K562 (cell line): ENCODE results near the gene SLC5A5. TPM values are rescaled to one million over a fixed set of nuclear protein-coding genes. Genes with fewer than 3 reads are reported as not detected.

Source experiments
- ATAC-seq: fragments of 200-7000 bp; cut with Tn5 transposase; 3 replicates; pipeline ENCODE4 v1.9.1; 2020; ENCODE audit warnings: moderate library complexity
- BruUV-seq: library from RNA; stranded (reverse); fragments of 400-500 nt; replicated peaks from 2 replicates; lab custom pipeline; 2021; lab: Mats Ljungman, UMichigan
- CTCF ChIA-PET: fragments of 300-600 bp; formaldehyde crosslinking; extraction: SDS; loops from one replicate; lab custom pipeline; 2021; ENCODE audit warnings: low intra/inter-chr PET ratio; lab: Yijun Ruan, JAX
- POLR2A ChIA-PET: fragments of 300-600, 350-650 bp; sonication (Branson Sonifier 250); formaldehyde crosslinking; extraction: SDS; loops from one replicate; lab custom pipeline; 2021; ENCODE audit warnings: antibody characterized with exemption, inconsistent platforms; lab: Yijun Ruan, JAX
- DNase-seq, 4 experiments: peaks; one replicate each; pipeline versions ENCODE4 v3.0.0 to v3.0.0-alpha.2; 2011 to 2018; ENCODE audit warnings: low spot score in 3 of 4, mixed read lengths in 3 of 4; ENCODE audit errors: extremely low read depth in 1 of 4
- FAIRE-seq: peaks from 2 replicates; lab custom pipeline; 2011; peaks lifted over from hg19 to GRCh38; lab: Jason Lieb, UNC
- H2AFZ ChIP-seq: 2 replicates; pipeline ENCODE4 v1.6.0; 2011; ENCODE audit warnings: low read depth, low read length, control low read depth, inconsistent platforms
- H3K27ac ChIP-seq: fragments of 200-600 bp; 3 replicates; pipeline ENCODE4 v1.8.0; 2011; ENCODE audit warnings: low read depth, mild to moderate bottlenecking, control low read depth, inconsistent platforms, low read length, moderate library complexity, mixed read lengths; ENCODE audit errors: extremely low read depth
- H3K27me3 ChIP-seq, 2 experiments: fragments of 300-600 bp in 1 of 2; 2 replicates in 1 of 2; 3 replicates in 1 of 2; pipeline versions ENCODE4 v1.6.0 to v1.8.0; 2011; ENCODE audit warnings: inconsistent platforms in 2 of 2, low read length in 2 of 2, mild to moderate bottlenecking in 1 of 2, mixed read lengths in 1 of 2, moderate library complexity in 1 of 2; ENCODE audit not compliant: control insufficient read depth in 2 of 2, insufficient read depth in 2 of 2
- H3K36me3 ChIP-seq: fragments of 300-600 bp; 3 replicates; pipeline ENCODE4 v1.8.0; 2011; ENCODE audit warnings: mild to moderate bottlenecking, low read length, inconsistent platforms; ENCODE audit not compliant: control insufficient read depth, insufficient read depth
- H3K4me1 ChIP-seq, 2 experiments: fragments of 200-600 bp in 1 of 2; replicated peaks in 1 of 2; 2 replicates in 1 of 2; 3 replicates in 1 of 2; pipeline versions ENCODE4 v1.5.1 to v1.8.0; 2011; ENCODE audit warnings: inconsistent platforms in 2 of 2, low read length in 2 of 2, mild to moderate bottlenecking in 1 of 2, mixed read lengths in 1 of 2, moderate library complexity in 1 of 2; ENCODE audit not compliant: control insufficient read depth in 2 of 2, insufficient read depth in 2 of 2
- H3K4me2 ChIP-seq: 2 replicates; pipeline ENCODE4 v1.6.1; 2011; ENCODE audit warnings: low read length, control low read depth, inconsistent platforms, mixed read lengths; ENCODE audit not compliant: insufficient read depth
- H3K4me3 ChIP-seq: fragments of 200-600 bp; sonication (generic), shearing (Covaris generic); 2 replicates; pipeline ENCODE4 v1.5.1; 2016; ENCODE audit warnings: control low read depth, inconsistent platforms
- H3K79me2 ChIP-seq: fragments of 200-600 bp; 3 replicates; pipeline ENCODE4 v1.8.0; 2011; ENCODE audit warnings: low read length, inconsistent platforms; ENCODE audit not compliant: control insufficient read depth, insufficient read depth
- H3K9ac ChIP-seq, 2 experiments: 2 replicates each; pipeline versions ENCODE4 v1.6.0 to v1.6.1; 2011; ENCODE audit warnings: low read depth in 2 of 2, low read length in 2 of 2, control low read depth in 1 of 2, inconsistent platforms in 1 of 2, mild to moderate bottlenecking in 1 of 2, mixed read lengths in 1 of 2; ENCODE audit not compliant: insufficient read depth in 1 of 2
- H3K9me1 ChIP-seq: one replicate; pipeline ENCODE4 v1.6.0; 2011; ENCODE audit warnings: inconsistent platforms, mild to moderate bottlenecking, low read length, moderate library complexity; ENCODE audit not compliant: control insufficient read depth, insufficient read depth
- H3K9me3 ChIP-seq: replicated peaks from 2 replicates; pipeline ENCODE4 v1.5.1; 2011; ENCODE audit warnings: low read depth, low read length, inconsistent platforms; ENCODE audit not compliant: control insufficient read depth, insufficient read depth
- H4K20me1 ChIP-seq: replicated peaks from 2 replicates; pipeline ENCODE4 v1.6.1; 2011; ENCODE audit warnings: low read length, inconsistent platforms, mixed read lengths; ENCODE audit not compliant: control insufficient read depth, insufficient read depth
- BCOR ChIP-seq: fragments of 450-650 bp; IDR thresholded peaks from 2 replicates; pipeline ENCODE4 v1.6.1; 2016
- BRCA1 ChIP-seq, 2 experiments: fragments of 450-650 bp in 1 of 2; sonication (generic) in 1 of 2; formaldehyde crosslinking in 1 of 2; IDR thresholded peaks; 2 replicates each; pipeline versions ENCODE4 v1.5.0 to v1.6.1; 2017 to 2020; ENCODE audit warnings: mild to moderate bottlenecking in 1 of 2, missing genetic modification reagents in 1 of 2
- GABPB1 ChIP-seq: sonication (generic); formaldehyde crosslinking; IDR thresholded peaks from 2 replicates; pipeline ENCODE4 v1.8.0; 2022; ENCODE audit warnings: mild to moderate bottlenecking, missing genetic modification reagents
- HLTF ChIP-seq: fragments of 450-650 bp; IDR thresholded peaks from 2 replicates; pipeline ENCODE4 v1.6.1; 2016
- IFI16 ChIP-seq: fragments of 250-450 bp; sonication (Bioruptor Pico); IDR thresholded peaks from 2 replicates; pipeline ENCODE4 v2.1.2; 2022; ENCODE audit warnings: mild to moderate bottlenecking, inconsistent platforms
- KDM1A ChIP-seq, 2 experiments: fragments of 450-650 bp; IDR thresholded peaks; 2 replicates each; pipeline ENCODE4 v1.6.1; 2016; ENCODE audit warnings: mild to moderate bottlenecking in 2 of 2
- KDM5B ChIP-seq: fragments of 200-600 bp; sonication (generic); IDR thresholded peaks from 2 replicates; pipeline ENCODE4 v1.6.1; 2012; ENCODE audit warnings: low read depth, mild to moderate bottlenecking, moderate library complexity, low read length, control low read depth, inconsistent platforms; ENCODE audit not compliant: insufficient replicate concordance
- MAFF ChIP-seq: IDR thresholded peaks from 2 replicates; pipeline ENCODE4 v1.6.1; 2012; ENCODE audit warnings: low read length, improper control_type of control experiment
- NCOR1 ChIP-seq: fragments of 450-650 bp; IDR thresholded peaks from 2 replicates; pipeline ENCODE4 v1.6.1; 2016; ENCODE audit warnings: mild to moderate bottlenecking, moderate library complexity
- POLR2AphosphoS5 ChIP-seq: IDR thresholded peaks from 2 replicates; pipeline ENCODE4 v1.6.1; 2011; ENCODE audit warnings: mild to moderate bottlenecking, low read depth, low read length, moderate library complexity; ENCODE audit not compliant: control insufficient read depth, insufficient read depth
- PTBP1 ChIP-seq: fragments of 200-400 bp; formaldehyde crosslinking; IDR thresholded peaks from 2 replicates; pipeline ENCODE4 v1.6.1; 2017; ENCODE audit warnings: low read depth, low read length
- RBM25 ChIP-seq: fragments of 200-400 bp; formaldehyde crosslinking; IDR thresholded peaks from 2 replicates; pipeline ENCODE4 v1.6.1; 2018; ENCODE audit warnings: low read length, low read depth, moderate library complexity; ENCODE audit not compliant: severe bottlenecking
- SMARCA5 ChIP-seq: fragments of 450-650 bp; IDR thresholded peaks from 2 replicates; pipeline ENCODE4 v1.6.1; 2016
- SMARCE1 ChIP-seq: fragments of 450-650 bp; IDR thresholded peaks from 2 replicates; pipeline ENCODE4 v1.7.1; 2016; ENCODE audit warnings: mild to moderate bottlenecking
- SRSF7 ChIP-seq: fragments of 200-400 bp; formaldehyde crosslinking; optimal IDR thresholded peaks from 2 replicates; pipeline ENCODE3; 2017; ENCODE audit warnings: mild to moderate bottlenecking, low read depth, low read length
- ZEB2 ChIP-seq: fragments of 450-650 bp; IDR thresholded peaks from 2 replicates; pipeline ENCODE4 v1.6.1; 2016
- ZKSCAN1 ChIP-seq: fragments of 150-350 bp; IDR thresholded peaks from 2 replicates; pipeline ENCODE4 v1.6.1; 2016; ENCODE audit warnings: low read depth, low read length
- ZNF431 ChIP-seq: sonication (generic); formaldehyde crosslinking; IDR thresholded peaks from 2 replicates; pipeline ENCODE4 v1.8.0; 2022; ENCODE audit warnings: mild to moderate bottlenecking, missing genetic modification reagents
- in situ Hi-C: fragments of 300-500 bp; cut with MboI; formaldehyde crosslinking; loops from 4 replicates; pipeline ENCODE4 v1.15.0; 2018; ENCODE audit warnings: inconsistent platforms, mixed read lengths
- intact Hi-C: fragments of 100-400 bp; cut with micrococcal nuclease; formaldehyde crosslinking; loops from 2 replicates; pipeline ENCODE4 v1.14.2; 2022
- polyA plus RNA-seq, 8 experiments: library from polyadenylated mRNA; depleted of rRNA in 4 of 8; stranded (reverse) in 5 of 8; unstranded in 3 of 8; fragments of >200 nt; fragmentation: Nextera tagmentation in 2 of 8; fragmentation: Illumina TruSeq in 1 of 8; extraction: Ambion mirVana in 2 of 8; extraction: Trizol in 1 of 8; gene quantifications; 2 replicates each; pipeline versions ENCODE4 v1.2.1 to v1.2.3, GENCODE V29; 2011 to 2014; ENCODE audit warnings: inconsistent platforms in 1 of 8, missing spikeins in 1 of 8
- total RNA-seq, 7 experiments: library from RNA; depleted of rRNA in 6 of 7; stranded (reverse); fragments of >200 nt in 6 of 7; fragmentation: Illumina TruSeq in 2 of 7; extraction: Trizol in 2 of 7; gene quantifications; 2 replicates each; pipeline versions ENCODE4 v1.2.1 to v1.2.3, GENCODE V29; 2011 to 2021; ENCODE audit warnings: low replicate concordance in 1 of 7
- TF ChIP-seq, protein P1 (sequence below): sonication (generic); formaldehyde crosslinking; IDR thresholded peaks from 2 replicates; pipeline ENCODE4 v1.8.0; 2023; ENCODE audit warnings: mild to moderate bottlenecking, missing genetic modification reagents
- TF ChIP-seq, protein P2 (sequence below): fragments of 450-650 bp; formaldehyde crosslinking; IDR thresholded peaks from 2 replicates; pipeline ENCODE4 v1.4.0; 2020; ENCODE audit warnings: mild to moderate bottlenecking, moderate library complexity

Gene SLC5A5
- total and polyA plus RNA-seq, 9 of the 15 experiments (the other 6 are each of a cell fraction or from before 2014, with no cell fraction given) = 0.10 to 0.73 (median 0.23) TPM

DNA sequence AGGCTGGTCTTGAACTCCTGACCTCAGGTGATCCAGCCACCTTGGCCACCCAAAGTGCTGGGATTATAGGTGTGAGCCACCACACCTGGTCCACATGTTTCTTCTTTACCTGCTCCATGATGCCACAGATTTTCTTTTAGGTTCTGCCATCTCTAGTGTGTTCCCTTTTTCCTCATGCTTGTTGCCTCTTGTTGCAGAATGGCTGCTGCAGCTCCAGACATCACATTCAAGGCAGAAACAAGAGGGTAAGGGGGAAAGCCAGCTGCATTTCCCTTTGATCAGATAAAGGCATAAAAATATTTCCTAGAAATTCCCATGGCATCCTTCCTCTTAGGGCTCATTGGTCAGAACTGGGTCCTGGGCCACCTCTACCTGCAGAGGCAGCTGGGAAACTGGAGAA lies 48.8 kb downstream of the SLC5A5 start:
- H3K79me2 ChIP-seq = no peaks in the 10 kb centered on the region
- ATAC-seq (no peak), FAIRE-seq (no peak), DNase-seq (no peak)
- CTCF ChIA-PET = no interaction called here
- BruUV-seq = no TSS peak
- H3K4me2 ChIP-seq = no peak overlapping the region
- H3K36me3 ChIP-seq = no peaks in the 10 kb centered on the region
- in situ Hi-C loops = no loop called here
- no peaks in the 10 kb centered on the region for H3K9me1 ChIP-seq
- no peak overlapping the region for H3K27ac ChIP-seq
- H3K27me3 ChIP-seq = peaks cover 0 to 7% of the 10 kb centered on the region in 2 experiments; a peak in 1 of 5 replicates
- POLR2A ChIA-PET = no interaction called here
- H3K4me1 ChIP-seq = peaks cover 0 to 6% of the 10 kb centered on the region in 2 experiments; a peak in 2 of 5 replicates
- intact Hi-C loops = loop anchor here (5.0 kb wide), 1 partner anchor 38 kb away; no protein-coding TSS in a partner anchor
- no peak overlapping the region for H3K9ac ChIP-seq
- H4K20me1 ChIP-seq = no peaks in the 10 kb centered on the region
- H2AFZ ChIP-seq = no peak overlapping the region
- H3K4me3 ChIP-seq = no peak overlapping the region
- H3K9me3 ChIP-seq = no peaks in the 10 kb centered on the region; the same call in 1 of the 2 replicates
- peak; percentile 77; the same call in 1 of the 2 replicates for TF ChIP-seq PTBP1
- TF ChIP-seq, protein P1, sequence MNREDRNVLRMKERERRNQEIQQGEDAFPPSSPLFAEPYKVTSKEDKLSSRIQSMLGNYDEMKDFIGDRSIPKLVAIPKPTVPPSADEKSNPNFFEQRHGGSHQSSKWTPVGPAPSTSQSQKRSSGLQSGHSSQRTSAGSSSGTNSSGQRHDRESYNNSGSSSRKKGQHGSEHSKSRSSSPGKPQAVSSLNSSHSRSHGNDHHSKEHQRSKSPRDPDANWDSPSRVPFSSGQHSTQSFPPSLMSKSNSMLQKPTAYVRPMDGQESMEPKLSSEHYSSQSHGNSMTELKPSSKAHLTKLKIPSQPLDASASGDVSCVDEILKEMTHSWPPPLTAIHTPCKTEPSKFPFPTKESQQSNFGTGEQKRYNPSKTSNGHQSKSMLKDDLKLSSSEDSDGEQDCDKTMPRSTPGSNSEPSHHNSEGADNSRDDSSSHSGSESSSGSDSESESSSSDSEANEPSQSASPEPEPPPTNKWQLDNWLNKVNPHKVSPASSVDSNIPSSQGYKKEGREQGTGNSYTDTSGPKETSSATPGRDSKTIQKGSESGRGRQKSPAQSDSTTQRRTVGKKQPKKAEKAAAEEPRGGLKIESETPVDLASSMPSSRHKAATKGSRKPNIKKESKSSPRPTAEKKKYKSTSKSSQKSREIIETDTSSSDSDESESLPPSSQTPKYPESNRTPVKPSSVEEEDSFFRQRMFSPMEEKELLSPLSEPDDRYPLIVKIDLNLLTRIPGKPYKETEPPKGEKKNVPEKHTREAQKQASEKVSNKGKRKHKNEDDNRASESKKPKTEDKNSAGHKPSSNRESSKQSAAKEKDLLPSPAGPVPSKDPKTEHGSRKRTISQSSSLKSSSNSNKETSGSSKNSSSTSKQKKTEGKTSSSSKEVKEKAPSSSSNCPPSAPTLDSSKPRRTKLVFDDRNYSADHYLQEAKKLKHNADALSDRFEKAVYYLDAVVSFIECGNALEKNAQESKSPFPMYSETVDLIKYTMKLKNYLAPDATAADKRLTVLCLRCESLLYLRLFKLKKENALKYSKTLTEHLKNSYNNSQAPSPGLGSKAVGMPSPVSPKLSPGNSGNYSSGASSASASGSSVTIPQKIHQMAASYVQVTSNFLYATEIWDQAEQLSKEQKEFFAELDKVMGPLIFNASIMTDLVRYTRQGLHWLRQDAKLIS (CRISPR knock-in tag) = no peak
- TF ChIP-seq BCOR = peak; percentile 54; the same call in 1 of the 2 replicates
- no peak for TF ChIP-seq BRCA1 (IDR thresholded peaks at IDR 0.05)
- no peak for TF ChIP-seq BRCA1 (CRISPR knock-in tag; IDR thresholded peaks at IDR 0.05)
- TF ChIP-seq KDM1A (IDR thresholded peaks at IDR 0.05) = peak in 1 of 2 experiments; percentile 41; a peak in 1 of 4 replicates
- TF ChIP-seq ZNF431 = no peak
- peak; percentile 73; the same call in 1 of the 2 replicates for TF ChIP-seq SMARCA5
- no peak for TF ChIP-seq MAFF
- TF ChIP-seq HLTF = peak; percentile 85; the same call in 1 of the 2 replicates
- no peak for TF ChIP-seq NCOR1
- TF ChIP-seq IFI16 = no peak
- no peak for TF ChIP-seq KDM5B
- peak; percentile 97 for TF ChIP-seq RBM25
- TF ChIP-seq SMARCE1 = no peak
- no peak for TF ChIP-seq SRSF7
- TF ChIP-seq, protein P2, sequence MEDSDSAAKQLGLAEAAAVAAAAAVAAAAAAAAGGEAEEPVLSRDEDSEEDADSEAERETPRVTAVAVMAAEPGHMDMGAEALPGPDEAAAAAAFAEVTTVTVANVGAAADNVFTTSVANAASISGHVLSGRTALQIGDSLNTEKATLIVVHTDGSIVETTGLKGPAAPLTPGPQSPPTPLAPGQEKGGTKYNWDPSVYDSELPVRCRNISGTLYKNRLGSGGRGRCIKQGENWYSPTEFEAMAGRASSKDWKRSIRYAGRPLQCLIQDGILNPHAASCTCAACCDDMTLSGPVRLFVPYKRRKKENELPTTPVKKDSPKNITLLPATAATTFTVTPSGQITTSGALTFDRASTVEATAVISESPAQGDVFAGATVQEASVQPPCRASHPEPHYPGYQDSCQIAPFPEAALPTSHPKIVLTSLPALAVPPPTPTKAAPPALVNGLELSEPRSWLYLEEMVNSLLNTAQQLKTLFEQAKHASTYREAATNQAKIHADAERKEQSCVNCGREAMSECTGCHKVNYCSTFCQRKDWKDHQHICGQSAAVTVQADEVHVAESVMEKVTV (CRISPR knock-in tag) = no peak
- no peak for TF ChIP-seq POLR2AphosphoS5
- TF ChIP-seq ZEB2 = no peak
- no peak for TF ChIP-seq ZKSCAN1
- no peak for TF ChIP-seq GABPB1 (CRISPR knock-in tag)
